Retinal pigment epithelial cell (primary cell): ENCODE measurements around the gene ERC1.

Source experiments
- DNase-seq: peaks from one replicate; pipeline ENCODE4 v3.0.0-alpha.2; 2010; ENCODE audit warnings: low read depth
- H3K4me3 ChIP-seq: 2 replicates; pipeline ENCODE4 v1.5.1; 2011; ENCODE audit warnings: mild to moderate bottlenecking, low read length, control low read depth, moderate library complexity
- TF ChIP-seq, protein P1 (sequence below): conservative IDR thresholded peaks from 2 replicates; pipeline ENCODE4 v1.5.1; 2011; ENCODE audit warnings: low read depth, low read length, control low read depth, inconsistent platforms

Gene ERC1

GRCh38 chr12:1006255-1006654 is 15.2 kb downstream of the ERC1 start:
- TF ChIP-seq, protein P1, sequence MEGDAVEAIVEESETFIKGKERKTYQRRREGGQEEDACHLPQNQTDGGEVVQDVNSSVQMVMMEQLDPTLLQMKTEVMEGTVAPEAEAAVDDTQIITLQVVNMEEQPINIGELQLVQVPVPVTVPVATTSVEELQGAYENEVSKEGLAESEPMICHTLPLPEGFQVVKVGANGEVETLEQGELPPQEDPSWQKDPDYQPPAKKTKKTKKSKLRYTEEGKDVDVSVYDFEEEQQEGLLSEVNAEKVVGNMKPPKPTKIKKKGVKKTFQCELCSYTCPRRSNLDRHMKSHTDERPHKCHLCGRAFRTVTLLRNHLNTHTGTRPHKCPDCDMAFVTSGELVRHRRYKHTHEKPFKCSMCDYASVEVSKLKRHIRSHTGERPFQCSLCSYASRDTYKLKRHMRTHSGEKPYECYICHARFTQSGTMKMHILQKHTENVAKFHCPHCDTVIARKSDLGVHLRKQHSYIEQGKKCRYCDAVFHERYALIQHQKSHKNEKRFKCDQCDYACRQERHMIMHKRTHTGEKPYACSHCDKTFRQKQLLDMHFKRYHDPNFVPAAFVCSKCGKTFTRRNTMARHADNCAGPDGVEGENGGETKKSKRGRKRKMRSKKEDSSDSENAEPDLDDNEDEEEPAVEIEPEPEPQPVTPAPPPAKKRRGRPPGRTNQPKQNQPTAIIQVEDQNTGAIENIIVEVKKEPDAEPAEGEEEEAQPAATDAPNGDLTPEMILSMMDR = no peak
- H3K4me3 ChIP-seq = no peak overlapping the region
- no peak for DNase-seq

- TF ChIP-seq, protein P1 = no peak
- DNase-seq = no peak
- no peak overlapping the region for H3K4me3 ChIP-seq
Measured at GRCh38 chr12:1007276-1007675, 16.3 kb downstream of the ERC1 start.

GRCh38 chr12:1007994-1008393 is 17.0 kb downstream of the ERC1 start:
- no peak for DNase-seq
- no peak overlapping the region for H3K4me3 ChIP-seq
- TF ChIP-seq, protein P1 = no peak

DNA sequence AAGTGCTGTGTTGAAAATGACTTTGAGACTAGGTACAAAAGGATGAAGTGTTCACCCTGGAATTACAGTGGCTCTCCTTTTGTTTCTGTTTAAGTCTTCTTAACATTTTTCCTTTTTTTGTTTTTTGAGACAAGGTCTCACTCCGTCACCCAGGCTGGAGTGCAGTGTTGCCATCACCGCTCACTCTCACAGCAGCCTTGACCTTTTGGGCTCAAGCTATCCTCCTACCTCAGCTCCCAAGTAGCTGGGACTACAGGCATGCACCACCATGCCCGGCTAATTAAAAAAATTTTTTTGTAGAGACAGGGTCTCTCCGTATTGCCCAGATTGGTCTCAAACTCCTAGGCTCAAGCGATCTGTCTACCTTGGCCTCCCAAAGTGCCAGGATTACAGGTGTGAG is 20.1 kb downstream of the ERC1 start:
- TF ChIP-seq, protein P1 = no peak
- no peak overlapping the region for H3K4me3 ChIP-seq
- no peak for DNase-seq

DNA sequence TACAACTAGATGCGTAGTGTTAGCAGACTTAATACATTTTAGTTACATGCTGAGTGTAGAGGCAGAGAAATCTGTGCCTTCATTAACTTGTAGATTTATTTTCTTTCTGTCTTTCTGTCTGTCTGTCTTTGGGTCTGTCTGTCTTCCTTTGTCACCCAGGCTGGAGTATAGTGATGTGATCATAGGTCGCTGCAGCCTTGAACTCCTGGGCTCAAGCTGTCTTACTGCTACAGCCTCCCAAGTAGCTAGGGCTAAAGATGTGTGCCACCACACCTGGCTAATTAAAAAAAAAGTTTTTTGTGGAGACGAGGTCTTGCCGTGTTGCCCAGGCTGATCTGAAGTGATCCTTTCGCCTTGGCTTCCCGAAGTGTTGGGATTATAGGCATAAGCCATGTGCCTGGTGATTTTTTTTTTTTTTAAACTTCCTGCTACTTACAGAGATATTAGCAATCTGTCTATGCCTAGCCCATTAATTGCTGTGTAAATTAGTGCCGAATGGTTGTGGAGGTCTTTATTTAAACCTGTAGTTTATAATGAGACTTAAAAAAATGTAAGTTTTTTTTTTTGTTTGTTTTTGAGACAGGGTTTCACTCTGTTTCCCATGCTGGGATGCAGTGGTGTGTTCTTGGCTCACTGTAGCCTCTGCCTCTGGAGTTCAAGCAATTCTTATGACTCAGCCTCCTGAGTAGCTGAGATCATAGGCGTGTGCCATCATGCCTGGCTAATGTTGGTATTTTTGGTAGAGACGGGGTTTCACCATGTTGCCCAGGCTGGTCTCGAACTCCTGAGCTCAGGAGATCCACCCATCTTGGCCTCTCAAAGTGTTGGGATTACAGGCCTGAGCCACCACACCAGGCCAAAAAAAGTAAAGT is 22.8 kb downstream of the ERC1 start:
- TF ChIP-seq, protein P1 = no peak
- DNase-seq = peak; percentile 53
- no peak overlapping the region for H3K4me3 ChIP-seq

- no peak overlapping the region for H3K4me3 ChIP-seq
- TF ChIP-seq, protein P1 = no peak
- no peak for DNase-seq
Measured at GRCh38 chr12:1019283-1019682, 28.3 kb downstream of the ERC1 start.

- DNase-seq = no peak
- no peak overlapping the region for H3K4me3 ChIP-seq
- TF ChIP-seq, protein P1 = no peak
Measured at GRCh38 chr12:1020389-1020788, 29.4 kb downstream of the ERC1 start.
